Inflammatory macrophage (primary cell): ENCODE data around the gene FKBP15.
A peak's percentile ranks its signal among the peaks of the same experiment; 100 is the strongest.
"Not testable (repeated sequence)": the region's sequence is repeated elsewhere in the genome, so short reads cannot be mapped to it uniquely, and the experiment has no call there.

Experiments used
- DNase-seq, 2 donors: peaks; one replicate each; pipeline ENCODE4 v3.0.0-alpha.2; 2020 to 2022

The FKBP15 gene

DNA sequence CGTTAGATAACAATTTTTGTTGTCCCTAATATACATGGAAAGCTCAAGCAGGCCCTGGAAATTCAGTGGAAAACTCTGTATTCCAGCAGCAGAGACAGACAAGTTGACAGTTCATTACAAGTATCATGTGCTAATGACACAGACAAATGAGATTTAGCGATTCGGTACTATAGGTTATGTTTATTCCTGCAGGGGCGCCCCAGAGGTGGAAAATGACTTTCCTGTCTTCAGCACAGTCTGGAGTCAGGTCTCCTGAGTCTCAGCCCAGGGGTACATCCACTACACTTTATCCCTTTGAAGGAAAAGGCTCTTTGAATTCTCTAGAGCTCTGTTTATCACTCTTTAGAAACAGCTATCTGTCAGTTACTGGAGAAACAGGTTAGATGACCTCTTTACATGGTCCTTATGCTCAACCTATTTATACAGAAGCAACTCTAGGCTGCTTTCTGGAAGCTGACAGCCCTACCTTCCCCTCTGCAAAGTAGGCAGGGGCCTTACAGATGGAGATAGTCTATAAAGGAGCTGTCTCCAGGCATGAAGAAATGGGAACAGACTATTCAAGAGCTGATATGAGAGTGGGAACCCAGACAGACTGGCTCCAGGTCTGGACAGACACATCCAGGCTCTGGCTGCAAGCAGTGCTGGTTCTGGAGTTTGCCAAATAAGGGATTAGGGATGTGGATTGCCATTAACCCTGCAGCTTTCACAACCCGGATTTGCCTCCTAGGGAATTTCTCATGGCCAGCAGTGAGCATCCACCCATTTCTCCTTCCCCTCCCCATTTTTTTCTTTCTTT lies 77.4 kb downstream of the FKBP15 start:
- DNase-seq, result no peak

DNA sequence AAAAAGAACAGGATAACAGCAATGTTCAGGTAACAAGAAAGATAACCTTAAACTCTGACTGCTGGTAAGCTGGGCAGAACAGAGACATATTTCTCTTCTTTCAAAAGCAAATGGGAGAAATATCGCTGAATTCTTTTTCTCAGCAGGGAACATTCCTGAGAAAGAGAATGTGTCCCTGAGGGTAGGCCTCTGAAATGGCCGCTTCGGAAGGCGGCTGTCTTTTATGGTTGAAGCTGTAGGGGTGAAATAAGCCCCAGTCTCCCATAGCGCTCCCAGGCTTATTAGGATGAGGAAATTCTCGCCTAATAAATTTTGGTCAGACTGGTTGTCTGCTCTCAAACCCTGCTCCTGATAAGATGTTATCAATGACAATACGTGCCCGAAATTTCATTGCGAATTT lies 80.2 kb downstream of the FKBP15 start:
- not testable (repeated sequence) for DNase-seq

- DNase-seq, result no peak
Observed at GRCh38 chr9:113139953-113140352, 81.1 kb downstream of the FKBP15 start.

GRCh38 chr9:113139225-113139829 lies 81.8 kb downstream of the FKBP15 start:
- no peak for DNase-seq

DNA sequence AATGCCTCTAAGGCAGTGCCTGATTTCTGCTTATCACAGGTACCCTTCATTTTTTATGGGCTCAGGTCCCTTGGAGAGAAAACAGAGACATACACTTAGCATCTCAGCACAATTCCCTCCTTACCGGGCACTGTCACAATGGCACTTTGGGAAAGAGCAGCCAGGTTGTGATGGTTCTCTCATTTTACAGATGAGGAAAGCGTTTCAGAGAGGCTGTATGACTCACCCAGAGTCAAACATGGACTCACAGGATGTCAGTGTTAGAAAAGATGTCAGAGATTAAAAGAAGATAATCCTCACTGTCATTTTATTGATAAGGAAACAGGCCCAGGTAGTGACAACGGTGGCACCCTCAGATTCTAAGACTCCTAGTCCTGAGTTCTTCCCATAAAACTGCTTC lies 82.3 kb downstream of the FKBP15 start:
- DNase-seq, result no peak

DNA sequence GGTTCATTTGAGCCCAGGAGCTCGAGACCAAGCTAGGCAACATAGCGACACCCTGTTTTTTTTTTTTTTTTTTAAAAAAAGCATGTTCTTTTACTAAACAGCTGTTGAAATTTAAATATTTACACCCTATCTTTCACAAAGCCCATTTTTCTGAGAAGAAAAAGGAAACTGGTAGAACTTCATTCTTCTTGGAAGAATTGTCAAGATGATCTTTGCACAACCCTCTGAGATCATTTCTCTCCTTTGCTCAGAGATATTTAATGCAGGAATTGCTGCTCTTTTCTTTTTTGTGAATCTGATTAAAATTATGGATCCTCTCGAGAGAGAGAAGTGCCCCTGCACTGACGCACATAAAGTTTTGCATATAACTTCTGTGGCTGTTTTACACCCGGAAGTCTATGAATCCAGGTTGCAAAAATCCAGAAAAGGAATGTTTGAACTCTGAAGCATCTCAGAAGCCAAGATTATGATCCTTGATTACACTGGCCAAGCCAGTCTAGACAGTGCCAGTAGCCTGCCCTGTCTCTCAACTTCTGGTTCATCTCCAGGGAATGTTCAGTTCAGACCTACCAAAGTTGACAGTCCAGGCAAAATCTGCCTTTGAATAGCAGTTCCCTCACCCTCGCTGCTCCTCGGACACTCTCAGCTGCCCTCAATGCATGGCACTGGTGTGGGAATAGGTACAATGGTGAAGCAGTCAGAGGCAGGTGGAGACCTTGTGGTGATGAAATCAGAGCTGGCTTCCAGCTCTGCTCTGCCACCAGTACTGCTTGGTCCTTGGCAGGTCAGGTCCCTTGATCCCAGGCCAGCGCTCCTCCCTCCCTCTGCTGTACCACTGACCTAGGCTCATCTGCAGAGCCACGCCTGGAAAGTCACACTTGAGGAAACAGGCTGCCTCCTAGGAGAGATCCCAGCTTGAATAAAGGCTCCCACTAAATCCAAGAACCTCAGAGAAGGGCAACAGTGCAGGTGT lies 83.6 kb downstream of the FKBP15 start:
- DNase-seq, result no peak

DNA sequence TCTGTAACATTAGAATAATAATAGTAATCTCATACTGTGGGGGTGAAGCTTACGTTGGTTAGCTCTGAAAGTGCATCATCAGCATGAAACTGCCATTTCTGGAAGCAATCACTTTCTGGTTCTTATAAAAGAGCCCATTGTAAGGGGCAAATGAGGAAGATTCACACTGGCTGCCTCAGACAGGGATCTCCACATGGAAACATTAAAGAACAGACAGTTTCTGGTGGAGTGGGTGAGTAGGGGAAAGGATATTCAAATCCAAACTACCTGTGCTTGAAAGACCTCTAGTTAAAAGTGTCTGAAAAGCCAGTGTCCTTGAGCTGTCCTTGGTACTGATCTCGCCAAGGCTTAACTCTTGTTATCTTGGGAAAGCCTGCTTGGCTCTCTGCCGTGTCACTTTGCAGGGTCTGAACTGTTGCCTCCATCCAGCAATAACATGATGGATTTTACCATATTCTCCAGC lies 89.4 kb downstream of the FKBP15 start:
- peak; percentile 14 to 38 for DNase-seq

- peak in 1 of 2 donors; percentile 11 for DNase-seq
Observed at GRCh38 chr9:113129884-113130283, 91.2 kb downstream of the FKBP15 start.

- DNase-seq, result no peak
Observed at GRCh38 chr9:113129466-113129865, 91.6 kb downstream of the FKBP15 start.

DNA sequence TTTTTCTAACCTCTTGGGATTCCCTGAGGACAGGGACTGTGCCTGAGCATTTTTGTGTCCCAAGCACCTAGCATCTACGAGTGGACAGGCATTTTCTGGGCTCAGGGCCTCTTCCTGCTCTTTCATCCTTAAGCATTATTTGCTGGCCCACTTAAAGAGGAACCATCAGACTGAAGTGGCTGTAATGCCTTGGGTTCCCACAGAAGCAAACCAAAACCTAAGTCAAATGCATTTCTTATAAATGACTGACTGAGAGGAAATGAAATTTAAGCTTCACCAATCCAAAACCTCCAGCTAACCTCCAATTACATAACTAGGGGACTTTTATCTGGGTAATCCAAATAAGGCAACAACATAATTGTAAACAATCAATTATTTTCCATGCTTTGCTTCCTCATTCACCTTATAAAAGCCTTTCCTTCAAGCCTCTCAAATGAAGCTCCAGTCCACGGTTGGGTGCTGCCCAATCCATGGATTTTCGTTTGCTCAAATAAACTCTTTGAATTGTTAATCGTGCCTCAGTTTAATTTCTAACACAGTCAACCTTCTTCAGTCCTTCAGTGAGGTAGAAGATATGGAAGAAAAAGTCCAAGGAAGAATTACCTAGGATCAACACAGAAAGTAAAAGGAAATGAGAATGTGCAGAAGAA lies 95.6 kb downstream of the FKBP15 start:
- DNase-seq, result peak; percentile 51 to 69

GRCh38 chr9:113118829-113119228 lies 102.2 kb downstream of the FKBP15 start:
- DNase-seq, result not testable (repeated sequence)
